Esophagus squamous epithelium (tissue), 4 donors: ENCODE measurements around the gene TLN1.

Source experiments
- CTCF ChIP-seq, 6 experiments: fragments of 450-650 bp in 4 of 6; fragments of 200-600 bp in 2 of 6; sonication (generic) in 2 of 6; IDR thresholded peaks; one replicate each; pipeline ENCODE4 v1.5.1; 2016 to 2019; ENCODE audit warnings: antibody characterized with exemption in 6 of 6, mild to moderate bottlenecking in 4 of 6, moderate library complexity in 4 of 6
- POLR2A ChIP-seq, 4 donors: fragments of 450-650 bp; IDR thresholded peaks; one replicate each; pipeline ENCODE4 v1.6.1; 2017; ENCODE audit warnings: antibody characterized with exemption in 4 of 4, mild to moderate bottlenecking in 4 of 4, moderate library complexity in 3 of 4

- TF ChIP-seq CTCF (IDR thresholded peaks at IDR 0.05) (no peak), POLR2A (IDR thresholded peaks at IDR 0.05) (no peak)
Observed at GRCh38 chr9:35650341-35651158, 81.4 kb downstream of the TLN1 start, which contains the start of gene SIT1.
